HepG2 (cell line): ENCODE results near the gene SMYD1. TPM values are rescaled to one million over a fixed set of nuclear protein-coding genes. Genes with fewer than 3 reads are reported as not detected.

Source experiments
- BRD4 ChIP-seq: sonication (generic); formaldehyde crosslinking; IDR thresholded peaks from 2 replicates; pipeline ENCODE4 v1.4.0; 2020; ENCODE audit warnings: missing genetic modification reagents
- EEA1 ChIP-seq: sonication (generic); formaldehyde crosslinking; IDR thresholded peaks from 2 replicates; pipeline ENCODE4 v1.5.1; 2020; ENCODE audit warnings: mild to moderate bottlenecking, missing genetic modification reagents, borderline replicate concordance
- GTF2F1 ChIP-seq: fragments of 150-350 bp; IDR thresholded peaks from 2 replicates; pipeline ENCODE4 v1.6.1; 2014; ENCODE audit warnings: low read length
- HDAC6 ChIP-seq: fragments of 200-600 bp; sonication (generic); IDR thresholded peaks from 2 replicates; pipeline ENCODE4 v1.7.0; 2017; ENCODE audit warnings: mild to moderate bottlenecking, antibody characterized with exemption, low read length, low read depth
- KMT2A ChIP-seq: sonication (generic); formaldehyde crosslinking; IDR thresholded peaks from 2 replicates; pipeline ENCODE4 v1.4.0; 2020; ENCODE audit warnings: missing genetic modification reagents
- NFKB2 ChIP-seq: sonication (generic); formaldehyde crosslinking; IDR thresholded peaks from 2 replicates; pipeline ENCODE4 v1.4.0; 2020; ENCODE audit warnings: missing genetic modification reagents, borderline replicate concordance
- PHF8 ChIP-seq: sonication (generic); formaldehyde crosslinking; IDR thresholded peaks from 2 replicates; pipeline ENCODE4 v1.5.0; 2020; ENCODE audit warnings: missing genetic modification reagents
- ZBTB43 ChIP-seq: sonication (generic); formaldehyde crosslinking; conservative IDR thresholded peaks from 2 replicates; pipeline ENCODE4 v1.4.0; 2020; ENCODE audit warnings: missing genetic modification reagents
- ZNF12 ChIP-seq: sonication (generic); formaldehyde crosslinking; IDR thresholded peaks from 2 replicates; pipeline ENCODE4 v1.5.0; 2020; ENCODE audit warnings: missing genetic modification reagents
- ZNF460 ChIP-seq: sonication (generic); formaldehyde crosslinking; IDR thresholded peaks from 2 replicates; pipeline ENCODE4 v1.5.1; 2020; ENCODE audit warnings: missing genetic modification reagents, mild to moderate bottlenecking, borderline replicate concordance
- ZNF468 ChIP-seq: sonication (generic); formaldehyde crosslinking; IDR thresholded peaks from 2 replicates; pipeline ENCODE4 v1.8.0; 2022; ENCODE audit warnings: mild to moderate bottlenecking, moderate library complexity, missing genetic modification reagents
- ZNF546 ChIP-seq: sonication (generic); formaldehyde crosslinking; conservative IDR thresholded peaks from 2 replicates; pipeline ENCODE4 v1.8.1; 2023; ENCODE audit warnings: mild to moderate bottlenecking, missing genetic modification reagents
- ZNF788 ChIP-seq: sonication (generic); formaldehyde crosslinking; IDR thresholded peaks from 2 replicates; pipeline ENCODE4 v1.5.0; 2020; ENCODE audit warnings: mild to moderate bottlenecking, missing genetic modification reagents, borderline replicate concordance
- polyA plus RNA-seq, 8 experiments: library from polyadenylated mRNA; depleted of rRNA in 3 of 8; stranded (reverse) in 7 of 8; unstranded in 1 of 8; fragments of >200 nt; fragmentation: Illumina TruSeq in 4 of 8; extraction: Trizol in 4 of 8; gene quantifications; 2 replicates each; pipeline versions ENCODE4 v1.2.1 to v1.2.3, GENCODE V29; 2011 to 2016; ENCODE audit warnings: low read depth in 4 of 8, missing spikeins in 1 of 8, mixed read lengths in 1 of 8; ENCODE audit not compliant: insufficient read depth in 1 of 8
- total RNA-seq, 5 experiments: library from RNA; depleted of rRNA; stranded (reverse); fragments of >200 nt; fragmentation: Illumina TruSeq; extraction: Trizol; gene quantifications; 2 replicates each; pipeline ENCODE4 v1.2.3, GENCODE V29; 2016; ENCODE audit warnings: low read depth in 1 of 5
- TF ChIP-seq, protein P1 (sequence below), 2 experiments: sonication (generic) in 1 of 2; formaldehyde crosslinking in 1 of 2; IDR thresholded peaks; 2 replicates each; pipeline versions ENCODE4 v1.4.0 to v1.6.1; 2018 to 2020; ENCODE audit warnings: missing genetic modification reagents in 2 of 2, borderline replicate concordance in 1 of 2, low read depth in 1 of 2, mild to moderate bottlenecking in 1 of 2, missing biosample characterization in 1 of 2
- TF ChIP-seq, protein P2 (sequence below): sonication (generic); formaldehyde crosslinking; IDR thresholded peaks from 2 replicates; pipeline ENCODE4 v1.8.1; 2023; ENCODE audit warnings: mild to moderate bottlenecking, missing genetic modification reagents
- TF ChIP-seq, protein P3 (sequence below): sonication (generic); formaldehyde crosslinking; IDR thresholded peaks from 2 replicates; pipeline ENCODE4 v1.9.0; 2021; ENCODE audit warnings: mild to moderate bottlenecking, missing genetic modification reagents
- TF ChIP-seq, protein P4 (sequence below): sonication (generic); formaldehyde crosslinking; IDR thresholded peaks from 2 replicates; pipeline ENCODE4 v1.4.0; 2020; ENCODE audit warnings: mild to moderate bottlenecking, missing genetic modification reagents

SMYD1 gene
- total and polyA plus RNA-seq, 2 of the 13 experiments (the other 11 are each of a cell fraction or from before 2014, with no cell fraction given) = not detected

DNA sequence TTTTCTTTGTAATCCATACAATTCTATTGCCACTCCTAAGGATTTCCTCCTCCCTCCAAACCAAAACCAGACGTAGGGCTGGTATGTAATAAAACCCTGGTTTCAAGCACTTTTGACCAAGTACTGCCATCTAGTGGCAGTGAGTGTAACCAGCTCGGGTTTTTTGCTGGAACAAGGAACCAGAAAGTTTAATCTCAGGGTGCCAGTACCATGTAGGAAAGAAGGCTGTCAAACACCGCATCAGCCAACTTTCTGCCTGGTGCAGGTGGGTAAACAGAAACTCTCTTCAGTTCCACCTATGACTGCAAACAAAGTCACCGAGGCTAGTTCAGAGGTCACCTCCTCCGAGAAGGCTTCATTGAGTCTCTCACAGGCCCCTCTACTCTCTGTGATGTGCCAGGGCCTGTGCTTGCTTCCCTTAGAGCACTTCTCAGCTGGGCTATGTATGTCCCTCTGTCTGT is 92.4 kb downstream of the SMYD1 start (continued):
- TF ChIP-seq HDAC6 = no peak
- TF ChIP-seq, protein P1, sequence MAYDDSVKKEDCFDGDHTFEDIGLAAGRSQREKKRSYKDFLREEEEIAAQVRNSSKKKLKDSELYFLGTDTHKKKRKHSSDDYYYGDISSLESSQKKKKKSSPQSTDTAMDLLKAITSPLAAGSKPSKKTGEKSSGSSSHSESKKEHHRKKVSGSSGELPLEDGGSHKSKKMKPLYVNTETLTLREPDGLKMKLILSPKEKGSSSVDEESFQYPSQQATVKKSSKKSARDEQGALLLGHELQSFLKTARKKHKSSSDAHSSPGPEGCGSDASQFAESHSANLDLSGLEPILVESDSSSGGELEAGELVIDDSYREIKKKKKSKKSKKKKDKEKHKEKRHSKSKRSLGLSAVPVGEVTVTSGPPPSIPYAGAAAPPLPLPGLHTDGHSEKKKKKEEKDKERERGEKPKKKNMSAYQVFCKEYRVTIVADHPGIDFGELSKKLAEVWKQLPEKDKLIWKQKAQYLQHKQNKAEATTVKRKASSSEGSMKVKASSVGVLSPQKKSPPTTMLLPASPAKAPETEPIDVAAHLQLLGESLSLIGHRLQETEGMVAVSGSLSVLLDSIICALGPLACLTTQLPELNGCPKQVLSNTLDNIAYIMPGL (CRISPR knock-in tag; IDR thresholded peaks at IDR 0.05; ENCODE audit: borderline replicate concordance in 1 of 2, low read depth in 1 of 2) = peak in 1 of 2 experiments; percentile 79; a peak in 1 of 4 replicates
- no peak for TF ChIP-seq NFKB2
- TF ChIP-seq, protein P2, sequence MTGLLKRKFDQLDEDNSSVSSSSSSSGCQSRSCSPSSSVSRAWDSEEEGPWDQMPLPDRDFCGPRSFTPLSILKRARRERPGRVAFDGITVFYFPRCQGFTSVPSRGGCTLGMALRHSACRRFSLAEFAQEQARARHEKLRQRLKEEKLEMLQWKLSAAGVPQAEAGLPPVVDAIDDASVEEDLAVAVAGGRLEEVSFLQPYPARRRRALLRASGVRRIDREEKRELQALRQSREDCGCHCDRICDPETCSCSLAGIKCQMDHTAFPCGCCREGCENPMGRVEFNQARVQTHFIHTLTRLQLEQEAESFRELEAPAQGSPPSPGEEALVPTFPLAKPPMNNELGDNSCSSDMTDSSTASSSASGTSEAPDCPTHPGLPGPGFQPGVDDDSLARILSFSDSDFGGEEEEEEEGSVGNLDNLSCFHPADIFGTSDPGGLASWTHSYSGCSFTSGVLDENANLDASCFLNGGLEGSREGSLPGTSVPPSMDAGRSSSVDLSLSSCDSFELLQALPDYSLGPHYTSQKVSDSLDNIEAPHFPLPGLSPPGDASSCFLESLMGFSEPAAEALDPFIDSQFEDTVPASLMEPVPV = no peak
- no peak for TF ChIP-seq GTF2F1
- TF ChIP-seq ZNF546 (CRISPR knock-in tag) = no peak
- TF ChIP-seq BRD4 (CRISPR knock-in tag) = no peak
- no peak for TF ChIP-seq ZBTB43 (CRISPR knock-in tag)
- TF ChIP-seq KMT2A = peak; percentile 70
- TF ChIP-seq, protein P3, sequence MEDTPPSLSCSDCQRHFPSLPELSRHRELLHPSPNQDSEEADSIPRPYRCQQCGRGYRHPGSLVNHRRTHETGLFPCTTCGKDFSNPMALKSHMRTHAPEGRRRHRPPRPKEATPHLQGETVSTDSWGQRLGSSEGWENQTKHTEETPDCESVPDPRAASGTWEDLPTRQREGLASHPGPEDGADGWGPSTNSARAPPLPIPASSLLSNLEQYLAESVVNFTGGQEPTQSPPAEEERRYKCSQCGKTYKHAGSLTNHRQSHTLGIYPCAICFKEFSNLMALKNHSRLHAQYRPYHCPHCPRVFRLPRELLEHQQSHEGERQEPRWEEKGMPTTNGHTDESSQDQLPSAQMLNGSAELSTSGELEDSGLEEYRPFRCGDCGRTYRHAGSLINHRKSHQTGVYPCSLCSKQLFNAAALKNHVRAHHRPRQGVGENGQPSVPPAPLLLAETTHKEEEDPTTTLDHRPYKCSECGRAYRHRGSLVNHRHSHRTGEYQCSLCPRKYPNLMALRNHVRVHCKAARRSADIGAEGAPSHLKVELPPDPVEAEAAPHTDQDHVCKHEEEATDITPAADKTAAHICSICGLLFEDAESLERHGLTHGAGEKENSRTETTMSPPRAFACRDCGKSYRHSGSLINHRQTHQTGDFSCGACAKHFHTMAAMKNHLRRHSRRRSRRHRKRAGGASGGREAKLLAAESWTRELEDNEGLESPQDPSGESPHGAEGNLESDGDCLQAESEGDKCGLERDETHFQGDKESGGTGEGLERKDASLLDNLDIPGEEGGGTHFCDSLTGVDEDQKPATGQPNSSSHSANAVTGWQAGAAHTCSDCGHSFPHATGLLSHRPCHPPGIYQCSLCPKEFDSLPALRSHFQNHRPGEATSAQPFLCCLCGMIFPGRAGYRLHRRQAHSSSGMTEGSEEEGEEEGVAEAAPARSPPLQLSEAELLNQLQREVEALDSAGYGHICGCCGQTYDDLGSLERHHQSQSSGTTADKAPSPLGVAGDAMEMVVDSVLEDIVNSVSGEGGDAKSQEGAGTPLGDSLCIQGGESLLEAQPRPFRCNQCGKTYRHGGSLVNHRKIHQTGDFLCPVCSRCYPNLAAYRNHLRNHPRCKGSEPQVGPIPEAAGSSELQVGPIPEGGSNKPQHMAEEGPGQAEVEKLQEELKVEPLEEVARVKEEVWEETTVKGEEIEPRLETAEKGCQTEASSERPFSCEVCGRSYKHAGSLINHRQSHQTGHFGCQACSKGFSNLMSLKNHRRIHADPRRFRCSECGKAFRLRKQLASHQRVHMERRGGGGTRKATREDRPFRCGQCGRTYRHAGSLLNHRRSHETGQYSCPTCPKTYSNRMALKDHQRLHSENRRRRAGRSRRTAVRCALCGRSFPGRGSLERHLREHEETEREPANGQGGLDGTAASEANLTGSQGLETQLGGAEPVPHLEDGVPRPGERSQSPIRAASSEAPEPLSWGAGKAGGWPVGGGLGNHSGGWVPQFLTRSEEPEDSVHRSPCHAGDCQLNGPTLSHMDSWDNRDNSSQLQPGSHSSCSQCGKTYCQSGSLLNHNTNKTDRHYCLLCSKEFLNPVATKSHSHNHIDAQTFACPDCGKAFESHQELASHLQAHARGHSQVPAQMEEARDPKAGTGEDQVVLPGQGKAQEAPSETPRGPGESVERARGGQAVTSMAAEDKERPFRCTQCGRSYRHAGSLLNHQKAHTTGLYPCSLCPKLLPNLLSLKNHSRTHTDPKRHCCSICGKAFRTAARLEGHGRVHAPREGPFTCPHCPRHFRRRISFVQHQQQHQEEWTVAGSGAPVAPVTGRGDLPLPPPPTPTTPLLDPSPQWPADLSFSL = no peak
- TF ChIP-seq ZNF12 (CRISPR knock-in tag) = no peak
- no peak for TF ChIP-seq ZNF468
- TF ChIP-seq, protein P4, sequence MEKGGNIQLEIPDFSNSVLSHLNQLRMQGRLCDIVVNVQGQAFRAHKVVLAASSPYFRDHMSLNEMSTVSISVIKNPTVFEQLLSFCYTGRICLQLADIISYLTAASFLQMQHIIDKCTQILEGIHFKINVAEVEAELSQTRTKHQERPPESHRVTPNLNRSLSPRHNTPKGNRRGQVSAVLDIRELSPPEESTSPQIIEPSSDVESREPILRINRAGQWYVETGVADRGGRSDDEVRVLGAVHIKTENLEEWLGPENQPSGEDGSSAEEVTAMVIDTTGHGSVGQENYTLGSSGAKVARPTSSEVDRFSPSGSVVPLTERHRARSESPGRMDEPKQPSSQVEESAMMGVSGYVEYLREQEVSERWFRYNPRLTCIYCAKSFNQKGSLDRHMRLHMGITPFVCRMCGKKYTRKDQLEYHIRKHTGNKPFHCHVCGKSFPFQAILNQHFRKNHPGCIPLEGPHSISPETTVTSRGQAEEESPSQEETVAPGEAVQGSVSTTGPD (CRISPR knock-in tag) = peak; percentile 69; the same call in 1 of the 2 replicates
- no peak for TF ChIP-seq EEA1 (CRISPR knock-in tag)
- no peak for TF ChIP-seq ZNF460 (CRISPR knock-in tag)
- peak; percentile 39; the same call in 1 of the 2 replicates for TF ChIP-seq PHF8 (CRISPR knock-in tag)
- no peak for TF ChIP-seq ZNF788
